Measurements from ENCODE around the gene GDF9.

DNA sequence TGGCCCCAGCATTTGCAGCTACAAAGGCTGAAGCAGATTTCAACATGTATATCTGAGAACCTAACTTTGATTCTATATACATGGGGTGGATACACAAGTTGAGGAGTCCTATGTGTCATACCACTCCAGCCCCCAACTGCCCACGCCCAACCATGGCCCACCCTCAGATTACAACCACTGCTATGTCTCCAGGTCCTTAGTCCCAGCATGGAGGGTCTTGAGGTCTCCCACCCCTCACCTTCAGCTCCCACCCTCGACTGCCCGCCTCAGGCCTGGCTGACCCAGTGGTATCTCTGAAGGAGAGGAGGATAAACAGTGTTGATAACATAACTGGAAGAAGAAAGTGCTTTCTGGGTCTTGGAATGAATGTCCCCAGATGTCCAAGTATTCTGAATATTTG, 44.9 kb downstream of the GDF9 start:
- no peak for TF ChIP-seq POLR2A (IDR thresholded peaks at IDR 0.05)
- TF ChIP-seq, protein P1, sequence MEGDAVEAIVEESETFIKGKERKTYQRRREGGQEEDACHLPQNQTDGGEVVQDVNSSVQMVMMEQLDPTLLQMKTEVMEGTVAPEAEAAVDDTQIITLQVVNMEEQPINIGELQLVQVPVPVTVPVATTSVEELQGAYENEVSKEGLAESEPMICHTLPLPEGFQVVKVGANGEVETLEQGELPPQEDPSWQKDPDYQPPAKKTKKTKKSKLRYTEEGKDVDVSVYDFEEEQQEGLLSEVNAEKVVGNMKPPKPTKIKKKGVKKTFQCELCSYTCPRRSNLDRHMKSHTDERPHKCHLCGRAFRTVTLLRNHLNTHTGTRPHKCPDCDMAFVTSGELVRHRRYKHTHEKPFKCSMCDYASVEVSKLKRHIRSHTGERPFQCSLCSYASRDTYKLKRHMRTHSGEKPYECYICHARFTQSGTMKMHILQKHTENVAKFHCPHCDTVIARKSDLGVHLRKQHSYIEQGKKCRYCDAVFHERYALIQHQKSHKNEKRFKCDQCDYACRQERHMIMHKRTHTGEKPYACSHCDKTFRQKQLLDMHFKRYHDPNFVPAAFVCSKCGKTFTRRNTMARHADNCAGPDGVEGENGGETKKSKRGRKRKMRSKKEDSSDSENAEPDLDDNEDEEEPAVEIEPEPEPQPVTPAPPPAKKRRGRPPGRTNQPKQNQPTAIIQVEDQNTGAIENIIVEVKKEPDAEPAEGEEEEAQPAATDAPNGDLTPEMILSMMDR (IDR thresholded peaks at IDR 0.05), result no peak
- no peak for TF ChIP-seq POLR2AphosphoS5 (IDR thresholded peaks at IDR 0.05)

All from breast epithelium (tissue), 3 donors.